ENCODE data around the gene C9orf153.
A peak's percentile ranks its signal among the peaks of the same experiment; 100 is the strongest.

Gene C9orf153

GRCh38 chr9:86186696-86187095 lies 72.8 kb downstream of the C9orf153 start:
- TF ChIP-seq ZNF384 (IDR thresholded peaks at IDR 0.05) (no peak), LEF1 (IDR thresholded peaks at IDR 0.05; ENCODE audit: borderline replicate concordance) (no peak), L3MBTL2 (conservative IDR thresholded peaks at IDR 0.05) (no peak), CTBP1 (IDR thresholded peaks at IDR 0.05; ENCODE audit: borderline replicate concordance) (no peak), SUZ12 (IDR thresholded peaks at IDR 0.05) (no peak), FOXM1 (IDR thresholded peaks at IDR 0.05; ENCODE audit: borderline replicate concordance) (no peak)
- ChIA-PET CTCF (no interaction called here), POLR2A (no interaction called here)
- DNase-seq (ENCODE audit: extremely low spot score): no peak

GRCh38 chr9:86185872-86186271 lies 73.6 kb downstream of the C9orf153 start:
- no peak for TF ChIP-seq FOXK2 (IDR thresholded peaks at IDR 0.05)
- no peak for TF ChIP-seq PKNOX1 (IDR thresholded peaks at IDR 0.05)
- no peak for DNase-seq (ENCODE audit: extremely low spot score)
- ChIA-PET CTCF (no interaction called here), POLR2A (no interaction called here)

GRCh38 chr9:86184138-86184524 lies 75.3 kb downstream of the C9orf153 start:
- TF ChIP-seq LEF1 (IDR thresholded peaks at IDR 0.05; ENCODE audit: borderline replicate concordance) (no peak), FOXM1 (IDR thresholded peaks at IDR 0.05; ENCODE audit: borderline replicate concordance) (no peak), HDGF (IDR thresholded peaks at IDR 0.05; ENCODE audit: borderline replicate concordance) (no peak), FOXA1 (IDR thresholded peaks at IDR 0.05) (no peak), L3MBTL2 (conservative IDR thresholded peaks at IDR 0.05) (no peak), NFRKB (IDR thresholded peaks at IDR 0.05) (no peak), CTBP1 (IDR thresholded peaks at IDR 0.05; ENCODE audit: borderline replicate concordance) (no peak), ARNT (IDR thresholded peaks at IDR 0.05) (no peak), ELF4 (IDR thresholded peaks at IDR 0.05) (no peak), ZNF384 (IDR thresholded peaks at IDR 0.05) (no peak), PKNOX1 (IDR thresholded peaks at IDR 0.05) (no peak), SUZ12 (IDR thresholded peaks at IDR 0.05) (no peak), FOXK2 (IDR thresholded peaks at IDR 0.05) (no peak), BHLHE40 (IDR thresholded peaks at IDR 0.05; ENCODE audit: borderline replicate concordance) (no peak), TARDBP (IDR thresholded peaks at IDR 0.05) (no peak), SP1 (IDR thresholded peaks at IDR 0.05) (no peak)
- ChIA-PET POLR2A (no interaction called here), CTCF (no interaction called here)
- no peak for DNase-seq (ENCODE audit: extremely low spot score)

GRCh38 chr9:86183229-86184137 lies 76.0 kb downstream of the C9orf153 start:
- ChIA-PET CTCF (no interaction called here), POLR2A (no interaction called here)
- no peak for DNase-seq (ENCODE audit: extremely low spot score)
- no peak for TF ChIP-seq FOXM1 (IDR thresholded peaks at IDR 0.05; ENCODE audit: borderline replicate concordance)
- TF ChIP-seq FOXK2 (IDR thresholded peaks at IDR 0.05): no peak
- TF ChIP-seq LEF1 (IDR thresholded peaks at IDR 0.05; ENCODE audit: borderline replicate concordance): no peak
- no peak for TF ChIP-seq L3MBTL2 (conservative IDR thresholded peaks at IDR 0.05)

GRCh38 chr9:86181379-86182315 lies 77.8 kb downstream of the C9orf153 start:
- no peak for TF ChIP-seq PKNOX1 (IDR thresholded peaks at IDR 0.05)
- TF ChIP-seq SP1 (IDR thresholded peaks at IDR 0.05): no peak
- no peak for TF ChIP-seq ARNT (IDR thresholded peaks at IDR 0.05)
- TF ChIP-seq FOXM1 (IDR thresholded peaks at IDR 0.05; ENCODE audit: borderline replicate concordance): no peak
- DNase-seq (ENCODE audit: extremely low spot score): no peak
- ChIA-PET POLR2A (no interaction called here), CTCF (no interaction called here)

GRCh38 chr9:86178503-86178902 lies 81.0 kb downstream of the C9orf153 start:
- TF ChIP-seq SP1 (IDR thresholded peaks at IDR 0.05) (no peak), NFRKB (IDR thresholded peaks at IDR 0.05) (no peak)
- no peak for DNase-seq (ENCODE audit: extremely low spot score)
- ChIA-PET POLR2A (no interaction called here), CTCF (no interaction called here)

GRCh38 chr9:86177995-86178394 lies 81.5 kb downstream of the C9orf153 start:
- ChIA-PET CTCF (no interaction called here), POLR2A (no interaction called here)
- 0 out of 2 replicates have a peak, but pooled peaks have one; percentile 9 for TF ChIP-seq PKNOX1 (IDR thresholded peaks at IDR 0.05)
- no peak for TF ChIP-seq FOXA1 (IDR thresholded peaks at IDR 0.05)
- no peak for TF ChIP-seq FOXM1 (IDR thresholded peaks at IDR 0.05; ENCODE audit: borderline replicate concordance)
- DNase-seq (ENCODE audit: extremely low spot score): no peak
